ENCODE data around the gene DHRS13. TPM values are rescaled to one million over a fixed set of nuclear protein-coding genes. Genes with fewer than 3 reads are reported as not detected.

DHRS13 gene
- total RNA-seq, 1 donor from 2014 or later, result 8.2 TPM

- DNase-seq (ENCODE audit: low spot score), result no peak
- H3K9me3 Mint-ChIP-seq (ENCODE audit: unreplicated experiment), result no peaks in the 10 kb centered on the region
- H3K4me3 Mint-ChIP-seq (ENCODE audit: unreplicated experiment), result peak overlapping the region; percentile 48
- H3K27me3 Mint-ChIP-seq (ENCODE audit: unreplicated experiment), result no peaks in the 10 kb centered on the region
- peaks cover 29% of the 10 kb centered on the region for H3K4me1 Mint-ChIP-seq (ENCODE audit: unreplicated experiment)
- H3K27ac Mint-ChIP-seq (ENCODE audit: unreplicated experiment), result no peak overlapping the region
- no peak for TF ChIP-seq CTCF (IDR thresholded peaks at IDR 0.05; ENCODE audit: unreplicated experiment)
- peaks cover 27% of the 10 kb centered on the region for H3K36me3 Mint-ChIP-seq (ENCODE audit: low read depth, unreplicated experiment)
These were observed 41.3 kb downstream of the DHRS13 start for GRCh38 chr17:28861393-28862203.

- no peaks in the 10 kb centered on the region for H3K9me3 Mint-ChIP-seq (ENCODE audit: unreplicated experiment)
- TF ChIP-seq CTCF (IDR thresholded peaks at IDR 0.05; ENCODE audit: unreplicated experiment), result no peak
- H3K36me3 Mint-ChIP-seq (ENCODE audit: low read depth, unreplicated experiment), result peaks cover 27% of the 10 kb centered on the region
- H3K27me3 Mint-ChIP-seq (ENCODE audit: unreplicated experiment), result no peaks in the 10 kb centered on the region
- H3K4me3 Mint-ChIP-seq (ENCODE audit: unreplicated experiment), result no peak overlapping the region
- DNase-seq (ENCODE audit: low spot score), result no peak
- H3K4me1 Mint-ChIP-seq (ENCODE audit: unreplicated experiment), result peaks cover 24% of the 10 kb centered on the region
- no peak overlapping the region for H3K27ac Mint-ChIP-seq (ENCODE audit: unreplicated experiment)
These were observed 42.5 kb downstream of the DHRS13 start for GRCh38 chr17:28860363-28860808.

- Mint-ChIP-seq H3K27ac (ENCODE audit: unreplicated experiment) (no peak overlapping the region), H3K4me3 (ENCODE audit: unreplicated experiment) (peak overlapping the region; percentile 67)
These were observed 44.0 kb downstream of the DHRS13 start for GRCh38 chr17:28858801-28859355.

GRCh38 chr17:28857905-28858800, 44.7 kb downstream of the DHRS13 start:
- Mint-ChIP-seq H3K4me1 (ENCODE audit: unreplicated experiment) (peaks cover 23% of the 10 kb centered on the region), H3K27me3 (ENCODE audit: unreplicated experiment) (no peaks in the 10 kb centered on the region), H3K9me3 (ENCODE audit: unreplicated experiment) (no peaks in the 10 kb centered on the region), H3K36me3 (ENCODE audit: low read depth, unreplicated experiment) (peaks cover 24% of the 10 kb centered on the region), H3K27ac (ENCODE audit: unreplicated experiment) (peak overlapping the region; percentile 36), H3K4me3 (ENCODE audit: unreplicated experiment) (peak overlapping the region; percentile 38)
- no peak for TF ChIP-seq CTCF (IDR thresholded peaks at IDR 0.05; ENCODE audit: unreplicated experiment)
- DNase-seq (ENCODE audit: low spot score), result no peak

More at GRCh38 chr17:28858801-28859355, 44.0 kb downstream of the DHRS13 start:
- no peak for TF ChIP-seq CTCF (IDR thresholded peaks at IDR 0.05; ENCODE audit: unreplicated experiment)
- peaks cover 24% of the 10 kb centered on the region for H3K36me3 Mint-ChIP-seq (ENCODE audit: low read depth, unreplicated experiment)
- no peaks in the 10 kb centered on the region for H3K27me3 Mint-ChIP-seq (ENCODE audit: unreplicated experiment)
- peaks cover 23% of the 10 kb centered on the region for H3K4me1 Mint-ChIP-seq (ENCODE audit: unreplicated experiment)
- DNase-seq (ENCODE audit: low spot score), result no peak
- H3K9me3 Mint-ChIP-seq (ENCODE audit: unreplicated experiment), result no peaks in the 10 kb centered on the region
